ENCODE data around the gene MYH11. TPM values are rescaled to one million over a fixed set of nuclear protein-coding genes. Genes with fewer than 3 reads are reported as not detected.
"Not testable (repeated sequence)": the region's sequence is repeated elsewhere in the genome, so short reads cannot be mapped to it uniquely, and the experiment has no call there.

MYH11 gene
- total RNA-seq, 1 donor from 2014 or later, result 0.31 TPM

DNA sequence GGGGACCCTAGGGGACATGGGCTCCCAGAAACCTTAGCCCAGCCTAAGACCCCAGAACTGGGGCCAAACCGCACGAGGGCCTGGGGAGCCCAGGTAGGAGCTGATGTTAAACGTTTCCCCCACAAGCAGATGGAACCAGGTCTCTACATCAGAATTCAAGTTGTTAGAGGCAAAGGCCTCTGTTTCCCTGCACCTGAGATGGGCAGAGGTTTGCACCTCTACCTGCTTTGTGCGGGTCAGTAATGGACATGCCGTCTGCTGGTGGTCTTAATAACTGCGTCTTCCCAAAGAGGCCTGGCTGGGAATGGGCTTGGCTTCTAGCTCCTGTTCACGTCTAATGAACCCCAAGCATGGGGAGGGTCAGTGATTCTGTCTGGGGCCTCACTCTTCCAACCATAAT lies 127.7 kb downstream of the MYH11 start:
- Mint-ChIP-seq H3K27me3 (no peaks in the 10 kb centered on the region), H3K4me1 (ENCODE audit: low read depth) (peaks cover 1% of the 10 kb centered on the region), H3K4me3 (ENCODE audit: low read depth) (no peak overlapping the region), H3K36me3 (ENCODE audit: insufficient read depth) (peaks cover 6% of the 10 kb centered on the region), H3K27ac (no peak overlapping the region), H3K9me3 (ENCODE audit: low read depth) (no peaks in the 10 kb centered on the region)
- DNase-seq (ENCODE audit: low spot score, unreplicated experiment), result no peak
- TF ChIP-seq, protein P1, sequence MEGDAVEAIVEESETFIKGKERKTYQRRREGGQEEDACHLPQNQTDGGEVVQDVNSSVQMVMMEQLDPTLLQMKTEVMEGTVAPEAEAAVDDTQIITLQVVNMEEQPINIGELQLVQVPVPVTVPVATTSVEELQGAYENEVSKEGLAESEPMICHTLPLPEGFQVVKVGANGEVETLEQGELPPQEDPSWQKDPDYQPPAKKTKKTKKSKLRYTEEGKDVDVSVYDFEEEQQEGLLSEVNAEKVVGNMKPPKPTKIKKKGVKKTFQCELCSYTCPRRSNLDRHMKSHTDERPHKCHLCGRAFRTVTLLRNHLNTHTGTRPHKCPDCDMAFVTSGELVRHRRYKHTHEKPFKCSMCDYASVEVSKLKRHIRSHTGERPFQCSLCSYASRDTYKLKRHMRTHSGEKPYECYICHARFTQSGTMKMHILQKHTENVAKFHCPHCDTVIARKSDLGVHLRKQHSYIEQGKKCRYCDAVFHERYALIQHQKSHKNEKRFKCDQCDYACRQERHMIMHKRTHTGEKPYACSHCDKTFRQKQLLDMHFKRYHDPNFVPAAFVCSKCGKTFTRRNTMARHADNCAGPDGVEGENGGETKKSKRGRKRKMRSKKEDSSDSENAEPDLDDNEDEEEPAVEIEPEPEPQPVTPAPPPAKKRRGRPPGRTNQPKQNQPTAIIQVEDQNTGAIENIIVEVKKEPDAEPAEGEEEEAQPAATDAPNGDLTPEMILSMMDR (IDR thresholded peaks at IDR 0.05; ENCODE audit: unreplicated experiment), result no peak

DNA sequence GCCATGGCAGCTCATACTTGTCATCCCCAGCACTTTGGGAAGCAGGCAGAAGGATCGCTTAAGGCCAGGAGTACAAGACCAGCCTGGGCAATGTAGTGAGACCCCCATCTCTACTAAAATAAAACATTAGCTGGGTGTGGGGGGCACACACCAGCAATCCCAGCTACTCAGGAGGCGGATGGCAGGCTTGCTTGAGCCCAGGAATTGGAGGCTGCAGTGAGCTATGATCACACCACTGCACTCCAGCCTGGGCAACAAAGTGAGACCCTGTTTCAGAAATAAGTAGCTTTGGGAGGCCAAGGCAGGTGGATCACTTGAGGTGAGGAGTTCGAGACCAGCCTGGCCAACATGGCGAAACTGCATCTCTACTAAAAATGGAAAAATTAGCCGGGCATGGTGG lies 129.1 kb downstream of the MYH11 start:
- not testable (repeated sequence) for H3K36me3 Mint-ChIP-seq (ENCODE audit: insufficient read depth); H3K4me1 Mint-ChIP-seq (ENCODE audit: low read depth); H3K9me3 Mint-ChIP-seq (ENCODE audit: low read depth); H3K4me3 Mint-ChIP-seq (ENCODE audit: low read depth); H3K27me3 Mint-ChIP-seq; DNase-seq (ENCODE audit: low spot score, unreplicated experiment)
- H3K27ac Mint-ChIP-seq, result peak overlapping the region; percentile 16

DNA sequence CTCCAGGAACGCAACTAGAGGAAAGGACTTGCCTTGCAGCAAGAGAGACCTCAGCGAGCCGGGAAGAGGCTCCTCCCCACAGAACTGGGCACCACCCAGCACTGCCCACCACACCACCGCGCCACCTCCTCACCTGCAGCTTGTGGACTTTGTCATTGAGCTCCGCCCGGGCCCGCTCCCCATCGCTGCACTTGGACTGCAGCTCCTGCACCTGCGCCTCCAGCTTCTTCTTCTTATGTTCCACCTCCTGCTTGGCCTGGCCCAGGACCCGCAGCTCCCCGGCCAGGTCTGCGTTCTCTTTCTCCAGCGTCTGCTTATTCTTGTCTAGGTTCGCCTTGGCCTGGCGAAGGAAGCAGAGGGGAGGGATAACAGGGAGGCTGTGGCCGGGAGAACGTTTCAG lies 130.1 kb downstream of the MYH11 start:
- H3K27me3 Mint-ChIP-seq, result no peaks in the 10 kb centered on the region
- TF ChIP-seq, protein P1 (IDR thresholded peaks at IDR 0.05; ENCODE audit: unreplicated experiment), result no peak
- H3K4me3 Mint-ChIP-seq (ENCODE audit: low read depth), result no peak overlapping the region
- DNase-seq (ENCODE audit: low spot score, unreplicated experiment), result no peak
- peaks cover 6% of the 10 kb centered on the region for H3K36me3 Mint-ChIP-seq (ENCODE audit: insufficient read depth)
- H3K4me1 Mint-ChIP-seq (ENCODE audit: low read depth), result peaks cover 1% of the 10 kb centered on the region
- no peaks in the 10 kb centered on the region for H3K9me3 Mint-ChIP-seq (ENCODE audit: low read depth)
- no peak overlapping the region for H3K27ac Mint-ChIP-seq

DNA sequence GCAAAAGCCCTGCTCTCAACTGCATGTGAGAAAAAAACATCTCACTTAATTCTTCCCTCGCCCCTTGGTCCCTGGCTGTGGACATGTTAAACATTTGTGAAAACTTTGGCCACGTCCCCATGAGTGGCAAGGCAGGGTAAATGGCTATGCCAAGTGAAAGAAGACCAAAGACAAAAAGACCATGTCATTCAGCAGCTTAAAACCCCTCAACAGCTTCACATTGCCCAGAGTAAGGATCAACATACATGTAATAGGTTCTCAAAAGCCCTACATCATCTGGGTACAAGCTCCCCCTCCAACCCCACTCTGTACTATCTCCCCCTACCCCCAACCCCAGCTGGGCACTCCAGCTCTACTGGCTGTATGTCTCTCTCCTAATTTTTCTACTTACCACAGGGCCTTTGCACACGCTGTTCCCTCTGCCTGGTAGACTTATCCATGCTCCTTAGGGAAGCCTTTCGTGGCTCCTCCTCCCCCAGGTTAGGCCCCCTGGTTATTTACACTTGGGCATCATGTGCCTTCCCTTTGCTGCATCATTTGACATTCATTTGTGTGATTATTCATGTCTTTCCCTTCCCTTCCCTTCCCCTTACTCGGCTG lies 131.1 kb downstream of the MYH11 start:
- H3K27me3 Mint-ChIP-seq, result no peaks in the 10 kb centered on the region
- H3K36me3 Mint-ChIP-seq (ENCODE audit: insufficient read depth), result peaks cover 6% of the 10 kb centered on the region
- peaks cover 1% of the 10 kb centered on the region for H3K4me1 Mint-ChIP-seq (ENCODE audit: low read depth)
- no peaks in the 10 kb centered on the region for H3K9me3 Mint-ChIP-seq (ENCODE audit: low read depth)
- no peak overlapping the region for H3K4me3 Mint-ChIP-seq (ENCODE audit: low read depth)
- H3K27ac Mint-ChIP-seq, result no peak overlapping the region
- DNase-seq (ENCODE audit: low spot score, unreplicated experiment), result no peak
- TF ChIP-seq, protein P1 (IDR thresholded peaks at IDR 0.05; ENCODE audit: unreplicated experiment), result no peak

DNA sequence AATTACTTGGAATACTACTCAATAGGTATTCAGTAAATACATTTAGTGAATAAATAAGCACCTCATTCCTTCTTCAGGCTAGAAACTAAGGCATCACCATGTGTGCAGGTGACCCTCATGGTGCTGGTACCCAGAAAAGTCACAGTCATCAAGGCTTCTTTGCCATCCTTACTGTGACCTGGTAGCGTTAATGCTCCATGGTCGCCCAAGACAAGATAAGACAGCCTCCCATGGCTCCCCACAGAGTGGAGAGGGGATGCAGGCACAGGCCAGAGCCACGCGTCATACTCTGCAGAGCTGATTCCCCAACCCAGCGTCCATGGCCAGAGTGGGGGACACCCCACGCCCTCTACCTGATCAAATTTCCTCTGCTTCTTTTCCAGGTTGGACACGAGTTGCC lies 133.0 kb downstream of the MYH11 start:
- Mint-ChIP-seq H3K4me1 (ENCODE audit: low read depth) (peaks cover 1% of the 10 kb centered on the region), H3K9me3 (ENCODE audit: low read depth) (no peaks in the 10 kb centered on the region), H3K27me3 (no peaks in the 10 kb centered on the region), H3K4me3 (ENCODE audit: low read depth) (no peak overlapping the region), H3K27ac (no peak overlapping the region), H3K36me3 (ENCODE audit: insufficient read depth) (peaks cover 6% of the 10 kb centered on the region)
- DNase-seq (ENCODE audit: low spot score, unreplicated experiment), result no peak
- TF ChIP-seq, protein P1 (IDR thresholded peaks at IDR 0.05; ENCODE audit: unreplicated experiment), result no peak

DNA sequence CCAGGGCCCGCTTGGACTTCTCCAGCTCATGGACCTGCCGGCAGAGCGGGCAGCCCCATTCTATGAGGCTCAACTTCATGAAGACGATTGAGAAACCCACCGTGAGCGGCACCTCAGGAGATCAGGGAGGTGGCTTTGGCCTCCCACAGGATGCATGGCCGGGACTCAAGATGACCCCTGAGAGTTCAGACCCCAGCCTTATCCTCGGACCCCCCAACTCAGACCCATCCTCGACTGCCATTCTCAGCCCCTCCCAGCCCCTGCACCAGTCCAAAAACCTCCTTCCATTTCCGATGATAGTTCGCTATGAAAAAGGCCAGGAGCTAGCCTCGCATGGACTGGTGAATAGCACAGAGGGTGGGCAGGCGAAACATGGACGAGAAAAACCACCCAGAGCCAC lies 135.8 kb downstream of the MYH11 start:
- H3K27ac Mint-ChIP-seq, result no peak overlapping the region
- TF ChIP-seq, protein P1 (IDR thresholded peaks at IDR 0.05; ENCODE audit: unreplicated experiment), result no peak
- H3K27me3 Mint-ChIP-seq, result no peaks in the 10 kb centered on the region
- no peaks in the 10 kb centered on the region for H3K9me3 Mint-ChIP-seq (ENCODE audit: low read depth)
- no peaks in the 10 kb centered on the region for H3K4me1 Mint-ChIP-seq (ENCODE audit: low read depth)
- peaks cover 6% of the 10 kb centered on the region for H3K36me3 Mint-ChIP-seq (ENCODE audit: insufficient read depth)
- no peak for DNase-seq (ENCODE audit: low spot score, unreplicated experiment)
- H3K4me3 Mint-ChIP-seq (ENCODE audit: low read depth), result no peak overlapping the region
